Thyroid gland (tissue), 4 donors: ENCODE results near the gene ALPL. TPM values are rescaled to one million over a fixed set of nuclear protein-coding genes. Genes with fewer than 3 reads are reported as not detected.
"Not testable (repeated sequence)": the region's sequence is repeated elsewhere in the genome, so short reads cannot be mapped to it uniquely, and the experiment has no call there.

Source experiments
- DNase-seq, 2 donors: peaks; one replicate each; pipeline ENCODE4 v3.0.0-alpha.2; 2019
- H3K27ac ChIP-seq, 3 donors: fragments of 200-600 bp; sonication (generic); 1 replicate in 2 of 3; 2 replicates in 1 of 3; pipeline ENCODE4 v1.5.1; 2016 to 2019; ENCODE audit warnings: mild to moderate bottlenecking in 1 of 3, moderate library complexity in 1 of 3
- H3K27me3 ChIP-seq: fragments of 200-600 bp; sonication (generic); one replicate; pipeline ENCODE4 v1.5.1; 2019
- H3K36me3 ChIP-seq, 2 donors: fragments of 200-600 bp; sonication (generic); one replicate each; pipeline ENCODE4 v1.5.1; 2016 to 2019
- H3K4me1 ChIP-seq, 2 donors: fragments of 200-600 bp; sonication (generic); one replicate each; pipeline ENCODE4 v1.5.1; 2017 to 2019
- H3K4me3 ChIP-seq, 3 donors: fragments of 200-600 bp; sonication (generic); replicated peaks in 1 of 3; 1 replicate in 2 of 3; 2 replicates in 1 of 3; pipeline ENCODE4 v1.5.1; 2016; ENCODE audit warnings: mild to moderate bottlenecking in 1 of 3
- H3K9me3 ChIP-seq: fragments of 200-600 bp; sonication (generic); one replicate; pipeline ENCODE4 v1.5.1; 2017
- POLR2A ChIP-seq, 2 donors: fragments of 450-650 bp; IDR thresholded peaks; one replicate each; pipeline ENCODE4 v1.6.1; 2017; ENCODE audit warnings: antibody characterized with exemption in 2 of 2, mild to moderate bottlenecking in 2 of 2, moderate library complexity in 1 of 2
- WGBS, 2 donors: methylation state at CpG; one replicate each; pipeline ENCODE4 v1.1.5; 2017; 5-methylcytosine and 5-hydroxymethylcytosine counted together
- intact Hi-C: fragments of 100-400 bp; cut with DNase I; formaldehyde crosslinking; loops from one replicate; pipeline ENCODE4 v1.15.1; 2023
- total RNA-seq, 4 donors: library from RNA; depleted of rRNA; stranded (reverse); fragments of >200 nt; gene quantifications; one replicate each; pipeline ENCODE4 v1.2.3, GENCODE V29; 2016
- TF ChIP-seq, protein P1 (sequence below), 6 experiments: fragments of 200-600 bp in 3 of 6; fragments of 450-650 bp in 3 of 6; sonication (generic) in 3 of 6; IDR thresholded peaks; one replicate each; pipeline ENCODE4 v1.5.1; 2016 to 2019; ENCODE audit warnings: antibody characterized with exemption in 6 of 6, mild to moderate bottlenecking in 2 of 6, inconsistent platforms in 1 of 6, moderate library complexity in 1 of 6

Gene ALPL
- total RNA-seq, 4 donors from 2014 or later: 4.0 to 15.6 (median 4.5) TPM

DNA sequence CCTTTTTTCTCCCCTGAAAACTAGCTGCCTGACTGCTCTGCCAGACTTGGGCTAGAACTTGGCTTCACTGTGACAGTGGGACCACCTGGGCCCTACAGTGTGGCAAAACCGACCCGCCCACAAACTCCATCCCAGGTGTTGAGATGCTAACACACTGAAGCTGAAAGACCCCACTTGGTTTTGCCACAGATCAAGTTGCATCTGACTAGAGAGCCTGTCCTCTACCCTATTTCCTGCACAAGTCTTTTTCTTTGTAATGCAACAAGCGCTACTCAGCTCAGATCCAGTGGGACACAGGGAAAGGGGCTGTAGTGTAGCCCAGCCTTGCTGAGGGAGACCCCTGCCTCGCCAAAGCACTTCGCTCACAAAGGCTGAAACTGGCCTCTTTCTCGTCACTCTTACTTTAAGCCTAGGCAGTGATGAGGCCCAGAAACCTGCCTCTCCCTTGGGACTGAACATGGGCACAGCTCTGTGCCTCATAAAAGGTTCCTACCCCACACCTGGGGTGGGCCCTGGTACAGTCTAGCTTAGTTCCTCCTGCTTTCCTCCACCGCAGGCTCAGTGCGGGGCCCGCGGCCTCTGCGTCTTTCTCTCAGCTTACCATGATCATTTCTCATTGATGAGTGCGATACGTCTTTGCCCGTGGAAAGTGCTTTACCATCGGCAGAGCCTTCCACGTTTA is 9.7 kb downstream of the ALPL start:
- Histone ChIP-seq H3K27ac (no peak overlapping the region), H3K4me1 (no peaks in the 10 kb centered on the region), H3K27me3 (no peaks in the 10 kb centered on the region), H3K36me3 (no peaks in the 10 kb centered on the region), H3K9me3 (no peaks in the 10 kb centered on the region), H3K4me3 (no peak overlapping the region)
- 91 to 94% methylated on average over 16 of the region's 16 CpGs for WGBS, 2 donors
- no peak for DNase-seq
- no peak for TF ChIP-seq POLR2A (IDR thresholded peaks at IDR 0.05)
- TF ChIP-seq, protein P1, sequence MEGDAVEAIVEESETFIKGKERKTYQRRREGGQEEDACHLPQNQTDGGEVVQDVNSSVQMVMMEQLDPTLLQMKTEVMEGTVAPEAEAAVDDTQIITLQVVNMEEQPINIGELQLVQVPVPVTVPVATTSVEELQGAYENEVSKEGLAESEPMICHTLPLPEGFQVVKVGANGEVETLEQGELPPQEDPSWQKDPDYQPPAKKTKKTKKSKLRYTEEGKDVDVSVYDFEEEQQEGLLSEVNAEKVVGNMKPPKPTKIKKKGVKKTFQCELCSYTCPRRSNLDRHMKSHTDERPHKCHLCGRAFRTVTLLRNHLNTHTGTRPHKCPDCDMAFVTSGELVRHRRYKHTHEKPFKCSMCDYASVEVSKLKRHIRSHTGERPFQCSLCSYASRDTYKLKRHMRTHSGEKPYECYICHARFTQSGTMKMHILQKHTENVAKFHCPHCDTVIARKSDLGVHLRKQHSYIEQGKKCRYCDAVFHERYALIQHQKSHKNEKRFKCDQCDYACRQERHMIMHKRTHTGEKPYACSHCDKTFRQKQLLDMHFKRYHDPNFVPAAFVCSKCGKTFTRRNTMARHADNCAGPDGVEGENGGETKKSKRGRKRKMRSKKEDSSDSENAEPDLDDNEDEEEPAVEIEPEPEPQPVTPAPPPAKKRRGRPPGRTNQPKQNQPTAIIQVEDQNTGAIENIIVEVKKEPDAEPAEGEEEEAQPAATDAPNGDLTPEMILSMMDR (IDR thresholded peaks at IDR 0.05): no peak
- intact Hi-C loops: no loop called here

DNA sequence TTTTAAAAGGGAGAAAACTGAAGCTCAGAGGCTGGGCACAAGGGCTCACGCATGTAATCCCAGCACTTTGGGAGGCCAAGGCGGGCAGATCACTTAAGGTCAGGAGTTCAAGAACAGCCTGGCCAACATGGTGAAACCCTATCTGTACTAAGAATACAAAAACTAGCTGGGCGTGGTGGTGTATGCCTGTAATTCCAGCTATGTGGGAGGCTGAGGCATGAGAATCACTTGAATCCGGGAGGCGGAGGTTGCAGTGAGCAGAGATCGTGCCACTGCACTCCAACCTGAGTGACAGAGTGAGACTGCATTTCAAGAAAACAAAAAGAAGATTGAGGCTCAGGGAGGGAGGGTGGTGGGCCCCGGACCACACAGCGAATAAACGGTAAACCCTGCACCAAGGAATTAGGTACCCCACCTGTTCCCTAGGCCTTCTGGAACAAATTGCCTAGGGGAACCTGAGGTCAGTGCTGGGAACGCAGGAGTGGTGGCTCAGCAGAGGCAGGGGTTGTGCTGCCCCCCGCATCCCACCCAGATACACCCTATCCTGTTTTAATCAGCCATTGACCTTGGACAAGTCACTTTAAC is 10.4 kb downstream of the ALPL start:
- H3K4me3 ChIP-seq, DNase-seq, intact Hi-C loops, H3K9me3 ChIP-seq, H3K4me1 ChIP-seq, H3K27me3 ChIP-seq, H3K36me3 ChIP-seq, H3K27ac ChIP-seq: not testable (repeated sequence)
- WGBS, 2 donors: 95 to 98% methylated on average over 11 of the region's 11 CpGs

DNA sequence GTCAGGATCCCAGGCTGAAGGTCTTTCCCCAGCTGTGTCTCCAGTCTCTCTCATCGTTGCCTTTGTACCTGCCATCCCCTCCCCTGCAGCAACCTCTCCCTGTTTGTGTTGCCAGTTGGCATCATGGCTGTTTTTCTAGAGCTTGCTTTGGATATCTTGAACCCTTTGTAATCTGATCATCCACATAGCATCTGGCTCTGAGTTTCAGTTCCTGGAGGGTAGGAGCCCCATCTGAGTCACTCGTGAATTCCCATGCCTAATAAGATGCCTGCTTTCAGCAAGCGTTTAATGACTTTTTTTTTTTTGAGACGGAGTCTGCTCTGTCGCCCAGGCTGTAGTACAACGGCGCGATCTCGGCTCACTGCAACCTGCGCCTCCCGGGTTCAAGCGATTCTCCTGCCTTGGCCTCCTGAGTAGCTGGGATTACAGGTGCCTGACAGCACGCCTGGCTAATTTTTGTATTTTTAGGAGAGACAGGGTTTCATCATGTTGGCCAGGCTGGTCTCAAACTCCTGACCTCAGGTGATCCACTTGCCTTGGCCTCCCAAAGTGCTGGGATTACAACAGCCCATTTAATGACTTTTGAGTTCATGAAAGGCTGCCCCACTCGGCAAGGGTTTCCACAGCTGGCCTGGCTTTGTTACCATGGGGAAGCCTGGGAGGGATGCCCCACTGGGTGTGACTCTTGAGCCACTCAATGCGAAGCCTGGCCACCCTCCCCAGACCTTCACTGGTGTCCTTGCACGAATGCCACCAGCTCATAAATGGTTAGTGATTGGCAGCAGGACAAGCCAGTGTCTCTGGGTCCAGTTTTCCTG is 11.9 kb downstream of the ALPL start:
- 70 to 76% methylated on average over 16 of the region's 16 CpGs for WGBS, 2 donors
- TF ChIP-seq, protein P1 (IDR thresholded peaks at IDR 0.05): no peak
- TF ChIP-seq POLR2A (IDR thresholded peaks at IDR 0.05): no peak
- no peaks in the 10 kb centered on the region for H3K36me3 ChIP-seq
- peaks cover 0 to 12% of the 10 kb centered on the region in 2 donors for H3K4me1 ChIP-seq
- no peaks in the 10 kb centered on the region for H3K9me3 ChIP-seq
- no peak for DNase-seq
- no peaks in the 10 kb centered on the region for H3K27me3 ChIP-seq
- H3K4me3 ChIP-seq: no peak overlapping the region
- intact Hi-C loops: no loop called here
- H3K27ac ChIP-seq: no peak overlapping the region

DNA sequence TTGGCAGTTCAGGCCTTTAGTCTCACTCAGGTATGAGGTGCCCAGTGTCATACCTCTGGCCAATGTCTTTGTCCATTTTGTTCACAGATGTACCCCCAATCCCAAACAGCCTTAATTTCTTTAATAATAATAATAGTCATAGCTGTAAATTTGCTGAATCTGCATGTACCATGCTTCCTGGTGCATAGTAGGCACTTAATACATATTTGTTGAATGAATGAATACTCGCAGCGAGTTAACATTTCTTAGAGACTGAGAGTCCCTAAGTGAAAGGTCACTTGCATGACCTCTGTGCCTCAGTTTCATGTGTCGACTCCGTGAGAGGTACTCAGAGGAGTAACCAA is 12.5 kb downstream of the ALPL start:
- Histone ChIP-seq H3K27me3 (no peaks in the 10 kb centered on the region), H3K36me3 (no peaks in the 10 kb centered on the region), H3K9me3 (no peaks in the 10 kb centered on the region), H3K4me3 (no peak overlapping the region), H3K27ac (no peak overlapping the region), H3K4me1 (peaks cover 0 to 12% of the 10 kb centered on the region in 2 donors)
- 96 to 100% methylated on average over 4 of the region's 4 CpGs for WGBS, 2 donors
- DNase-seq: no peak
- intact Hi-C loops: no loop called here
- TF ChIP-seq, protein P1 (IDR thresholded peaks at IDR 0.05): no peak
- TF ChIP-seq POLR2A (IDR thresholded peaks at IDR 0.05): no peak

DNA sequence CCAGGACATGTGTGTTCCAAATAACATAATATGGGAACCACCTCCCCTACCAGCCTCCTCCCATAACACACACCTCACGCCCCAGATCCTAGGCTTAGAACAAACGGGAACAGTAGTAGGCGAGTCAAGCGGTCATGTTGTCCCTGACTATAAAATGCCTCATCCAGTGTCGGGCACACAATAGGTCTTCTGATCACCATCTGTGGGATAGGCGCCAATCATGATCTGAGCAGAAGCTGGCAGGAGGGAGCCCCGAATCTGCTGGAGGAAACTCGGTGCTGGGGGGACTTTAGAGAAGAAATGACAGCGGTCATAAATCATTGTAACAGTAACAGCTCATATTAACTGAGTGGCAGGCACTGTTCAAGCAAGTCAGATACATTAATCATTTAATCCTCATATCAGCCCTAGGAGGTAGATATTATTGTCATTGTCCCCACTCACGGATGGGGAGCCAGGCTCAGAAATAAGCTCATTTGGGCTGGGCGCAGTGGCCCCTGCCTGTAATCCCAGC is 13.4 kb downstream of the ALPL start:
- no peak for TF ChIP-seq POLR2A (IDR thresholded peaks at IDR 0.05)
- TF ChIP-seq, protein P1 (IDR thresholded peaks at IDR 0.05): no peak

More for the DNA sequence above, 13.4 kb downstream of the ALPL start:
- Histone ChIP-seq H3K27ac (no peak overlapping the region), H3K9me3 (no peaks in the 10 kb centered on the region), H3K36me3 (no peaks in the 10 kb centered on the region), H3K4me3 (no peak overlapping the region), H3K4me1 (peaks cover 0 to 12% of the 10 kb centered on the region in 2 donors), H3K27me3 (no peaks in the 10 kb centered on the region)
- DNase-seq: no peak
- WGBS, 2 donors: 95 to 97% methylated on average over 11 of the region's 11 CpGs
- intact Hi-C loops: no loop called here
